Stimulated activated naive B cell treated with anti-CD40 and anti-IgM and Interleukin-4, amounts not matched to agents 10 μg/mL and 1 μg/mL and 100 μg/mL, for 72 hours (primary cell): Measurements from ENCODE around the gene PIGU.
"Not testable (repeated sequence)": the region's sequence is repeated elsewhere in the genome, so short reads cannot be mapped to it uniquely, and the experiment has no call there.

Source experiments
- ATAC-seq, 2 donors: fragments of 150-1000 bp; cut with Tn5 transposase; replicated peaks; 2 replicates each; pipeline ENCODE4 v1.10.0; 2021; ENCODE audit warnings: moderate library complexity in 1 of 2
- DNase-seq: peaks from one replicate; pipeline ENCODE4 v3.0.0; 2021
- H3K27ac Mint-ChIP-seq: one replicate; pipeline ENCODE4 v1.8.0; 2022; ENCODE audit warnings: mild to moderate bottlenecking, mixed read lengths
- H3K27me3 Mint-ChIP-seq, 2 donors: one replicate each; pipeline ENCODE4 v1.8.0; 2022; ENCODE audit warnings: mixed read lengths in 2 of 2
- H3K36me3 Mint-ChIP-seq, 2 donors: one replicate each; pipeline ENCODE4 v1.8.0; 2022; ENCODE audit warnings: mixed read lengths in 2 of 2, mild to moderate bottlenecking in 1 of 2
- H3K4me1 Mint-ChIP-seq, 2 donors: one replicate each; pipeline ENCODE4 v1.8.0; 2022; ENCODE audit warnings: mixed read lengths in 2 of 2, mild to moderate bottlenecking in 1 of 2
- H3K4me3 Mint-ChIP-seq, 2 donors: one replicate each; pipeline ENCODE4 v1.8.0; 2022; ENCODE audit warnings: mild to moderate bottlenecking in 2 of 2, mixed read lengths in 2 of 2, moderate library complexity in 1 of 2
- H3K9me3 Mint-ChIP-seq, 2 donors: one replicate each; pipeline ENCODE4 v1.8.0; 2022; ENCODE audit warnings: mixed read lengths in 2 of 2, mild to moderate bottlenecking in 1 of 2

PIGU gene

GRCh38 chr20:34629904-34630303 is 47.0 kb downstream of the PIGU start:
- no peaks in the 10 kb centered on the region for H3K4me1 Mint-ChIP-seq
- DNase-seq = no peak
- peaks cover 24 to 38% of the 10 kb centered on the region in 2 donors for H3K36me3 Mint-ChIP-seq
- H3K4me3 Mint-ChIP-seq = no peak overlapping the region
- H3K9me3 Mint-ChIP-seq = no peaks in the 10 kb centered on the region
- no peak overlapping the region for H3K27ac Mint-ChIP-seq
- ATAC-seq = no peak
- H3K27me3 Mint-ChIP-seq = no peaks in the 10 kb centered on the region

- Mint-ChIP-seq H3K27ac (no peak overlapping the region), H3K9me3 (no peaks in the 10 kb centered on the region), H3K27me3 (no peaks in the 10 kb centered on the region), H3K4me3 (no peak overlapping the region), H3K4me1 (no peaks in the 10 kb centered on the region), H3K36me3 (peaks cover 21 to 42% of the 10 kb centered on the region in 2 donors)
- DNase-seq (no peak), ATAC-seq (no peak)
Observed at GRCh38 chr20:34629342-34629741, 47.5 kb downstream of the PIGU start.

GRCh38 chr20:34628026-34628425 is 48.9 kb downstream of the PIGU start:
- Mint-ChIP-seq H3K4me1 (peaks cover 3 to 6% of the 10 kb centered on the region in 2 donors), H3K27me3 (no peaks in the 10 kb centered on the region), H3K9me3 (no peaks in the 10 kb centered on the region), H3K4me3 (no peak overlapping the region), H3K36me3 (peaks cover 20 to 39% of the 10 kb centered on the region in 2 donors), H3K27ac (no peak overlapping the region)
- no peak for ATAC-seq
- DNase-seq = no peak

GRCh38 chr20:34627458-34627857 is 49.4 kb downstream of the PIGU start:
- ATAC-seq (no peak), DNase-seq (no peak)
- no peaks in the 10 kb centered on the region for H3K27me3 Mint-ChIP-seq
- peaks cover 6 to 11% of the 10 kb centered on the region in 2 donors for H3K4me1 Mint-ChIP-seq
- H3K27ac Mint-ChIP-seq = no peak overlapping the region
- no peak overlapping the region for H3K4me3 Mint-ChIP-seq
- no peaks in the 10 kb centered on the region for H3K9me3 Mint-ChIP-seq
- peaks cover 18 to 37% of the 10 kb centered on the region in 2 donors for H3K36me3 Mint-ChIP-seq

GRCh38 chr20:34626992-34627391 is 49.9 kb downstream of the PIGU start:
- H3K27me3 Mint-ChIP-seq = no peaks in the 10 kb centered on the region
- H3K4me1 Mint-ChIP-seq = peaks cover 6 to 11% of the 10 kb centered on the region in 2 donors
- no peak overlapping the region for H3K4me3 Mint-ChIP-seq
- peaks cover 16 to 37% of the 10 kb centered on the region in 2 donors for H3K36me3 Mint-ChIP-seq
- no peak overlapping the region for H3K27ac Mint-ChIP-seq
- ATAC-seq = no peak
- no peaks in the 10 kb centered on the region for H3K9me3 Mint-ChIP-seq
- DNase-seq = no peak

GRCh38 chr20:34624629-34625028 is 52.3 kb downstream of the PIGU start:
- DNase-seq = no peak
- Mint-ChIP-seq H3K27me3 (no peaks in the 10 kb centered on the region), H3K4me1 (peaks cover 11 to 12% of the 10 kb centered on the region in 2 donors), H3K27ac (no peak overlapping the region), H3K9me3 (no peaks in the 10 kb centered on the region), H3K36me3 (peaks cover 31 to 47% of the 10 kb centered on the region in 2 donors), H3K4me3 (no peak overlapping the region)
- no peak for ATAC-seq

GRCh38 chr20:34622821-34623451 is 54.0 kb downstream of the PIGU start:
- H3K4me3 Mint-ChIP-seq = no peak overlapping the region
- H3K4me1 Mint-ChIP-seq = peaks cover 15 to 17% of the 10 kb centered on the region in 2 donors
- peaks cover 24 to 46% of the 10 kb centered on the region in 2 donors for H3K36me3 Mint-ChIP-seq
- peak in 1 of 2 donors; percentile 8 for ATAC-seq
- H3K9me3 Mint-ChIP-seq = no peaks in the 10 kb centered on the region
- no peak for DNase-seq
- peak overlapping the region; percentile 81 for H3K27ac Mint-ChIP-seq
- H3K27me3 Mint-ChIP-seq = no peaks in the 10 kb centered on the region

- no peak overlapping the region for H3K4me3 Mint-ChIP-seq
- DNase-seq (no peak), ATAC-seq (no peak)
- peaks cover 36 to 59% of the 10 kb centered on the region in 2 donors for H3K36me3 Mint-ChIP-seq
- no peaks in the 10 kb centered on the region for H3K27me3 Mint-ChIP-seq
- peaks cover 15 to 17% of the 10 kb centered on the region in 2 donors for H3K4me1 Mint-ChIP-seq
- no peak overlapping the region for H3K27ac Mint-ChIP-seq
- peaks cover 0 to 2% of the 10 kb centered on the region in 2 donors for H3K9me3 Mint-ChIP-seq
Observed at GRCh38 chr20:34621383-34622367, 55.2 kb downstream of the PIGU start.

GRCh38 chr20:34621036-34621343 is 55.9 kb downstream of the PIGU start:
- H3K4me1 Mint-ChIP-seq = peaks cover 15 to 17% of the 10 kb centered on the region in 2 donors
- DNase-seq (no peak), ATAC-seq (no peak)
- peaks cover 36 to 63% of the 10 kb centered on the region in 2 donors for H3K36me3 Mint-ChIP-seq
- H3K27me3 Mint-ChIP-seq = no peaks in the 10 kb centered on the region
- no peak overlapping the region for H3K27ac Mint-ChIP-seq
- no peak overlapping the region for H3K4me3 Mint-ChIP-seq
- peaks cover 0 to 2% of the 10 kb centered on the region in 2 donors for H3K9me3 Mint-ChIP-seq

GRCh38 chr20:34618676-34619075 is 58.2 kb downstream of the PIGU start:
- no peaks in the 10 kb centered on the region for H3K27me3 Mint-ChIP-seq
- no peak overlapping the region for H3K4me3 Mint-ChIP-seq
- H3K9me3 Mint-ChIP-seq = peaks cover 0 to 2% of the 10 kb centered on the region in 2 donors
- DNase-seq (no peak), ATAC-seq (no peak)
- H3K27ac Mint-ChIP-seq = no peak overlapping the region
- H3K4me1 Mint-ChIP-seq = peaks cover 15 to 17% of the 10 kb centered on the region in 2 donors
- peaks cover 44 to 73% of the 10 kb centered on the region in 2 donors for H3K36me3 Mint-ChIP-seq

GRCh38 chr20:34616913-34617312 is 60.0 kb downstream of the PIGU start:
- not testable (repeated sequence) for H3K9me3 Mint-ChIP-seq, ATAC-seq, H3K27me3 Mint-ChIP-seq, H3K27ac Mint-ChIP-seq, H3K4me3 Mint-ChIP-seq, DNase-seq
- Mint-ChIP-seq H3K36me3 (peaks cover 48 to 76% of the 10 kb centered on the region in 2 donors), H3K4me1 (peaks cover 5 to 11% of the 10 kb centered on the region in 2 donors)

- no peak for ATAC-seq
- H3K4me1 Mint-ChIP-seq = peaks cover 10 to 11% of the 10 kb centered on the region in 2 donors
- peaks cover 2 to 4% of the 10 kb centered on the region in 2 donors for H3K9me3 Mint-ChIP-seq
- H3K27me3 Mint-ChIP-seq = no peaks in the 10 kb centered on the region
- H3K4me3 Mint-ChIP-seq = no peak overlapping the region
- no peak overlapping the region for H3K27ac Mint-ChIP-seq
- DNase-seq = no peak
- H3K36me3 Mint-ChIP-seq = peaks cover 50 to 71% of the 10 kb centered on the region in 2 donors
Observed at GRCh38 chr20:34615477-34615876, 61.4 kb downstream of the PIGU start.

GRCh38 chr20:34611976-34612375 is 64.9 kb downstream of the PIGU start:
- ATAC-seq, DNase-seq, H3K4me3 Mint-ChIP-seq, H3K27ac Mint-ChIP-seq, H3K27me3 Mint-ChIP-seq: not testable (repeated sequence)
- Mint-ChIP-seq H3K4me1 (peaks cover 12 to 19% of the 10 kb centered on the region in 2 donors), H3K9me3 (peaks cover 11% of the 10 kb centered on the region in 2 donors), H3K36me3 (peaks cover 47 to 63% of the 10 kb centered on the region in 2 donors)

GRCh38 chr20:34607066-34607465 is 69.8 kb downstream of the PIGU start:
- no peak overlapping the region for H3K4me3 Mint-ChIP-seq
- peaks cover 12 to 19% of the 10 kb centered on the region in 2 donors for H3K4me1 Mint-ChIP-seq
- no peaks in the 10 kb centered on the region for H3K27me3 Mint-ChIP-seq
- H3K9me3 Mint-ChIP-seq = peaks cover 9 to 11% of the 10 kb centered on the region in 2 donors
- no peak overlapping the region for H3K27ac Mint-ChIP-seq
- H3K36me3 Mint-ChIP-seq = peaks cover 31 to 33% of the 10 kb centered on the region in 2 donors
- ATAC-seq = no peak
- DNase-seq = no peak
